GM18520 (cell line): ENCODE results near the gene LACTB.
"Not testable (repeated sequence)": the region's sequence is repeated elsewhere in the genome, so short reads cannot be mapped to it uniquely, and the experiment has no call there.

Experiments
- ATAC-seq: cut with Tn5 transposase; IDR thresholded peaks from one replicate; pipeline ENCODE4 v1.9.1; 2021; ENCODE audit not compliant: unreplicated experiment

The LACTB gene

GRCh38 chr15:63089260-63090043 lies 32.2 kb upstream of the LACTB start:
- no peak for ATAC-seq

- ATAC-seq: no peak
These were observed 31.2 kb upstream of the LACTB start for GRCh38 chr15:63090472-63090871.

- ATAC-seq: no peak
These were observed 30.8 kb upstream of the LACTB start for GRCh38 chr15:63090887-63091286.

GRCh38 chr15:63091679-63092446 lies 29.8 kb upstream of the LACTB start:
- no peak for ATAC-seq

GRCh38 chr15:63093486-63094205 lies 28.0 kb upstream of the LACTB start:
- ATAC-seq: no peak

GRCh38 chr15:63094495-63094931 lies 27.1 kb upstream of the LACTB start:
- no peak for ATAC-seq

GRCh38 chr15:63096178-63096577 lies 25.5 kb upstream of the LACTB start:
- ATAC-seq: no peak

GRCh38 chr15:63098901-63099300 lies 22.8 kb upstream of the LACTB start:
- not testable (repeated sequence) for ATAC-seq

GRCh38 chr15:63099581-63099980 lies 22.1 kb upstream of the LACTB start:
- not testable (repeated sequence) for ATAC-seq

- no peak for ATAC-seq
These were observed 18.2 kb upstream of the LACTB start for GRCh38 chr15:63103416-63103815.

- no peak for ATAC-seq
These were observed 16.9 kb upstream of the LACTB start for GRCh38 chr15:63104727-63105126.

GRCh38 chr15:63105354-63105753 lies 16.3 kb upstream of the LACTB start:
- not testable (repeated sequence) for ATAC-seq

GRCh38 chr15:63107895-63108546 lies 13.6 kb upstream of the LACTB start:
- ATAC-seq: no peak

GRCh38 chr15:63109498-63109897 lies 12.2 kb upstream of the LACTB start:
- no peak for ATAC-seq

- ATAC-seq: no peak
These were observed 11.7 kb upstream of the LACTB start for GRCh38 chr15:63109920-63110319.

- no peak for ATAC-seq
These were observed 11.1 kb upstream of the LACTB start for GRCh38 chr15:63110428-63111026.

GRCh38 chr15:63111481-63111880 lies 10.2 kb upstream of the LACTB start:
- ATAC-seq: no peak

GRCh38 chr15:63112871-63113270 lies 8.8 kb upstream of the LACTB start:
- no peak for ATAC-seq

- no peak for ATAC-seq
These were observed 7.2 kb upstream of the LACTB start for GRCh38 chr15:63114465-63114864.

- ATAC-seq: no peak
These were observed 2.8 kb upstream of the LACTB start for GRCh38 chr15:63118854-63119253.
